ENCODE data around the gene RNF157. TPM values are rescaled to one million over a fixed set of nuclear protein-coding genes. Genes with fewer than 3 reads are reported as not detected.

RNF157 gene
- total RNA-seq, 1 experiment from 2014 or later = 0.86 TPM

DNA sequence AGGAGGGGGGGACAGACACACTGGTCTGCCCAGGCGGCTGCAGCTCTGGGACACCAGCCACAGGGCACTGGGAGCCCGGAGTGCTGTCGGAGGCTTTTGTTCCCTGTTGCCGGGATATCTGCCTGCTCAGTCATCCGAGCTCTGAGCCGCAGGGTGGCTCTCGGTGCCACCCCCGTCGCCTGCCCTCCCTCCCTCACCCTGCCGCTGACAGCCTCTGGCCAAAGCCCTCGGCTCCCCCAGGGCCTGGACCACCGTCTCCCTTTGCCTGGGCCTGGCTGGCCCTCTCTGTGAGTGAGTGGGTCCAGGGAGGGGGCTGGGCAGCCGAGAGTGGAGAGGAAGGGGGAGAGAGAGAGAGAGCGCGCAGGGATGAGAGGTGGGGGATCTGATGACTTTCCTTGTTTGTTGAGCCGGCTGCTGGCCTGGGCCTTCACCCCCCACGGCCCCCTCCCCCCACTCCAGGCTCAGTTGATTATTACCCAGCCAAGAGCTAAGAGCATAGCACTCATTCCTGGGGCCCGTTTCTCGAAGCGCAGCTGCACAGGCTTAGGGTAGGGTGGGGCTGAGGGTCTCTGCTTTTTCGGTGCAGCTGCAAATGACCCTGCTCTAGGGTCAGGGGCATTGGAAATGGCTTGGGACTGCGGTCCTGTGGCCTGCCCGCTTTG is 101.9 kb downstream of the RNF157 start:
- ChIA-PET RAD21 (ENCODE audit: low non-redundant PET in 1 of 2, low total read pairs in 2 of 2, uncharacterized antibody in 2 of 2, unreplicated experiment in 2 of 2) (no interaction called here), POLR2A (no interaction called here), CTCF (no interaction called here)
- H3K27ac ChIP-seq (ENCODE audit: low read depth, low read length) = no peak overlapping the region
- no TSS peak for BruUV-seq (replicated peaks)
- ATAC-seq (no peak), DNase-seq (ENCODE audit: low read depth, low spot score) (no peak)
- no peaks in the 10 kb centered on the region for H3K79me2 ChIP-seq (ENCODE audit: insufficient read depth, low read length)
- no peak overlapping the region for H3K9ac ChIP-seq (ENCODE audit: low read length)
- TF ChIP-seq JUND (IDR thresholded peaks at IDR 0.05) = no peak
- no peak for TF ChIP-seq YY1 (IDR thresholded peaks at IDR 0.05; ENCODE audit: extremely low read depth, insufficient replicate concordance, low read depth, low read length)
- H3K4me1 ChIP-seq (ENCODE audit: control insufficient read depth in 1 of 2, insufficient read depth in 2 of 2, low read length in 2 of 2) = peaks cover 24 to 29% of the 10 kb centered on the region in 2 experiments
- no peak overlapping the region for H2AFZ ChIP-seq (ENCODE audit: low read depth, low read length, poor library complexity, severe bottlenecking)
- H3K9me2 ChIP-seq (ENCODE audit: insufficient read depth) = no peaks in the 10 kb centered on the region
- H3K36me3 ChIP-seq (ENCODE audit: control insufficient read depth in 1 of 2, insufficient read depth in 2 of 2, low read length in 2 of 2) = no peaks in the 10 kb centered on the region
- no peak overlapping the region for H3K4me3 ChIP-seq (replicated peaks in 1 of 2; ENCODE audit: low read depth in 1 of 2, low read length in 2 of 2)
- H3K9me3 ChIP-seq (ENCODE audit: control insufficient read depth in 1 of 2, insufficient read depth in 1 of 2, low read depth in 1 of 2, low read length in 2 of 2) = no peaks in the 10 kb centered on the region
- H3K27me3 ChIP-seq (ENCODE audit: insufficient read depth, low read length) = no peaks in the 10 kb centered on the region
- H4K20me1 ChIP-seq (ENCODE audit: insufficient read depth) = no peaks in the 10 kb centered on the region
- intact Hi-C loops (cut with micrococcal nuclease) = no loop called here
- H3K4me2 ChIP-seq (ENCODE audit: low read length) = no peak overlapping the region

DNA sequence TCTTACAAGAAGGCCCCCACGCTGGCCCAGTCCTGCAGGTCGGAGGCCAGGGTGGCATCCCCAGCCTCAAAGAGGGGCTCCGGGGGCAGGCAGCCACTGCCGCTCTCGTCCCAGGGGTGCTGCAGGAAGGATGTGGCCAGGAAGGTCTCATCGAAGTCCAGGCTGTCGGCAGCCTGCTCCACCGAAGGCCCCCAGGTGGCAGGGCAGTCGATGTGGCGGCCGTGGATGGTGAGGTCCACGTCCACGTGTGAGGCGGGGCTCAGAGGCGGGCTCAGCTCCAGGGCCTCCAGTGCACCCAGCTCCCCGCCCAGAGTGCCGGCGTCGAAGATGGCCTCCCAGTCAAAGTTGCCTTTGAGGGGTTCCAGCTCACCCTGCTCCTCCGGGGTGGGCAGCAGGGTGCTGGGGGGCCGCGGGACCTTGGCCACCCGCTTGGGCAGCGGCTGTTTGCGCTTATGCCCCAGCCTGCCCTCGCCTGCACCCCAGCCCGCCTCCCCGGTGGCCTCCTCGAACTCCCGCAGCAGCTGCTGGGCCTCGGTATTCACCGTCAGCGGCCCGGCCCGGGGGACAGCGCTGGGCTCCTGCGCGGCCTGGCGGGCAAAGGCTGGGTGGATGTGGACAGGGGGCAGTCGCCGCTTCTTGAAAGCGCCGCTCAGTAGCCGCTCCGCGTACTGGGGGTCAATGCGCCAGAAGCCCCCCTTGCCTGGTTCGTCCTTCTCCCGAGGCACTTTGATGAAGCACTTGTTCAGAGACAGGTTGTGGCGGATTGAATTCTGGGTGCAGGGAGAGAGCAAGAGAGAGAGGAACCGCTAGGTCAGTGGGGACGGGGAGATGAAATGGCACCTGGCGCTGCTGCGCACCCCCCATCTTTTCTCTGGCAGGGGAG is 102.7 kb downstream of the RNF157 start:
- POLR2A ChIA-PET = no interaction called here
- RAD21 ChIA-PET (ENCODE audit: low non-redundant PET in 1 of 2, low total read pairs in 2 of 2, uncharacterized antibody in 2 of 2, unreplicated experiment in 2 of 2) = no interaction called here
- Histone ChIP-seq H3K36me3 (ENCODE audit: control insufficient read depth in 1 of 2, insufficient read depth in 2 of 2, low read length in 2 of 2) (no peaks in the 10 kb centered on the region), H2AFZ (ENCODE audit: low read depth, low read length, poor library complexity, severe bottlenecking) (no peak overlapping the region), H3K9ac (ENCODE audit: low read length) (no peak overlapping the region), H3K4me3 (replicated peaks in 1 of 2; ENCODE audit: low read depth in 1 of 2, low read length in 2 of 2) (no peak overlapping the region), H4K20me1 (ENCODE audit: insufficient read depth) (no peaks in the 10 kb centered on the region), H3K4me2 (ENCODE audit: low read length) (no peak overlapping the region), H3K9me2 (ENCODE audit: insufficient read depth) (no peaks in the 10 kb centered on the region), H3K4me1 (ENCODE audit: control insufficient read depth in 1 of 2, insufficient read depth in 2 of 2, low read length in 2 of 2) (peaks cover 26 to 29% of the 10 kb centered on the region in 2 experiments), H3K27me3 (ENCODE audit: insufficient read depth, low read length) (no peaks in the 10 kb centered on the region), H3K9me3 (ENCODE audit: control insufficient read depth in 1 of 2, insufficient read depth in 1 of 2, low read depth in 1 of 2, low read length in 2 of 2) (no peaks in the 10 kb centered on the region), H3K79me2 (ENCODE audit: insufficient read depth, low read length) (no peaks in the 10 kb centered on the region), H3K27ac (ENCODE audit: low read depth, low read length) (no peak overlapping the region; the same call in 1 of the 2 replicates)
- no peak for TF ChIP-seq EZH2phosphoT487 (IDR thresholded peaks at IDR 0.05; ENCODE audit: borderline replicate concordance)
- no peak for TF ChIP-seq JUND (IDR thresholded peaks at IDR 0.05)
- TF ChIP-seq TCF7L2 (IDR thresholded peaks at IDR 0.05; ENCODE audit: borderline replicate concordance, extremely low read depth, insufficient read depth, insufficient read length) = no peak
- TF ChIP-seq SP1 (IDR thresholded peaks at IDR 0.05; ENCODE audit: low read depth) = no peak
- TF ChIP-seq YY1 (IDR thresholded peaks at IDR 0.05; ENCODE audit: extremely low read depth, insufficient replicate concordance, low read depth, low read length) = no peak
- TF ChIP-seq ZFX (IDR thresholded peaks at IDR 0.05) = no peak
- intact Hi-C loops (cut with micrococcal nuclease) = no loop called here
- ATAC-seq (no peak), DNase-seq (ENCODE audit: low read depth, low spot score) (no peak)
- CTCF ChIA-PET = no interaction called here
- BruUV-seq (replicated peaks) = no TSS peak

Measured in HCT116 (cell line).